Measurements from ENCODE around the gene TEPSIN.

Gene TEPSIN

GRCh38 chr17:81249223-81250040, 10.6 kb upstream of the TEPSIN start:
- no peak for DNase-seq

- no peak for DNase-seq
Observed at GRCh38 chr17:81248649-81249048, 9.8 kb upstream of the TEPSIN start.

- DNase-seq, result no peak
Observed at GRCh38 chr17:81247339-81247990, 8.6 kb upstream of the TEPSIN start.

- DNase-seq, result no peak
Observed at GRCh38 chr17:81246679-81247338, 8.0 kb upstream of the TEPSIN start.

- DNase-seq, result no peak
Observed at GRCh38 chr17:81246343-81246670, 7.5 kb upstream of the TEPSIN start.

- DNase-seq, result no peak
Observed at GRCh38 chr17:81245665-81246342, 6.9 kb upstream of the TEPSIN start.

GRCh38 chr17:81245024-81245664, 6.3 kb upstream of the TEPSIN start:
- no peak for DNase-seq

GRCh38 chr17:81244358-81245023, 5.6 kb upstream of the TEPSIN start:
- DNase-seq, result no peak

GRCh38 chr17:81243333-81243664, 4.4 kb upstream of the TEPSIN start:
- no peak for DNase-seq

- no peak for DNase-seq
Observed at GRCh38 chr17:81242421-81243332, 3.8 kb upstream of the TEPSIN start.

- peak; percentile 53 for DNase-seq
Observed at GRCh38 chr17:81241648-81242420, 3.0 kb upstream of the TEPSIN start.

GRCh38 chr17:81241203-81241602, 2.3 kb upstream of the TEPSIN start:
- no peak for DNase-seq

GRCh38 chr17:81240761-81241160, 1.9 kb upstream of the TEPSIN start:
- no peak for DNase-seq

- DNase-seq, result peak; percentile 17
Observed at GRCh38 chr17:81239714-81240555, 1.1 kb upstream of the TEPSIN start.

- DNase-seq, result no peak
Observed at GRCh38 chr17:81238490-81238814, 403 bp downstream of the TEPSIN start.

- DNase-seq, result no peak
Observed at GRCh38 chr17:81237591-81238489, 1.0 kb downstream of the TEPSIN start.

GRCh38 chr17:81236784-81237183, 2.1 kb downstream of the TEPSIN start:
- no peak for DNase-seq
